BJ (cell line): ENCODE measurements around the gene LUC7L. TPM values are rescaled to one million over a fixed set of nuclear protein-coding genes. Genes with fewer than 3 reads are reported as not detected.

Experiments
- CTCF ChIA-PET: fragments of 350-600 bp; formaldehyde crosslinking; extraction: SDS; loops from one replicate; lab custom pipeline; 2021; ENCODE audit warnings: antibody characterized with exemption, inconsistent platforms; lab: Yijun Ruan, JAX
- POLR2A ChIA-PET: fragments of 300-600 bp; sonication (Branson Sonifier 250); formaldehyde crosslinking; extraction: SDS; loops from one replicate; lab custom pipeline; 2021; ENCODE audit warnings: antibody characterized with exemption; lab: Charles Lee
- DNase-seq: peaks from one replicate; pipeline ENCODE4 v3.0.0-alpha.2; 2011; ENCODE audit warnings: low read depth
- H3K27me3 ChIP-seq: 2 replicates; pipeline ENCODE4 v1.6.0; 2011; ENCODE audit warnings: low read length; ENCODE audit not compliant: control insufficient read depth, insufficient read depth
- H3K36me3 ChIP-seq: 2 replicates; pipeline ENCODE4 v1.5.1; 2011; ENCODE audit warnings: low read length; ENCODE audit not compliant: control insufficient read depth, insufficient read depth
- H3K4me3 ChIP-seq: 2 replicates; pipeline ENCODE4 v1.5.1; 2011; ENCODE audit warnings: low read depth, mild to moderate bottlenecking, control low read depth, low read length
- CTCF ChIP-seq: IDR thresholded peaks from 2 replicates; pipeline ENCODE4 v1.5.1; 2011; ENCODE audit warnings: low read depth, mild to moderate bottlenecking, control low read depth, inconsistent platforms, low read length, moderate library complexity; ENCODE audit not compliant: insufficient read depth
- polyA plus RNA-seq: library from polyadenylated mRNA; depleted of rRNA; stranded (reverse); fragments of >200 nt; gene quantifications from 2 replicates; pipeline ENCODE4 v1.2.3, GENCODE V29; 2011

Gene LUC7L
- polyA plus RNA-seq, 1 experiment, result 23.3 TPM

DNA sequence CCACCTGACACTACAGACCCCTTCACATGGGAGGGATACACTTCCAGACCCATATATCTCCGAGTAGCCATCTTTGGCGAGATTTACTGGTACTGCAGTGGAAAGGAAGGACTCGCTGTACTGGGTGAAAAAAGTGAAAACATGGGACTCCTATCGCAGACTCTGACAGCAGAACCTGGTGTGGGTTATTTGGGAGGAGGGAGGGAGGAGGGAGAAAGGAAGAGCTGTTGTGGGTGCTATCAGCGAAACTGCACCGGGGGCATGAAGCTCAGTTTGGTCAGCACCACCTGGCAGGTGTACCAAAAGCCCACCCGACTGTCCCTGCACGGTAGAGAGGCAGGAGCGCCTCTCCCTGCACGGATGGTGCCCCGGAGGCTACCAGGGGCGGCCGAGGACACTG is 44.0 kb downstream of the LUC7L start:
- CTCF ChIA-PET, result no interaction called here
- Histone ChIP-seq H3K27me3 (no peaks in the 10 kb centered on the region), H3K4me3 (no peak overlapping the region), H3K36me3 (peaks cover 17% of the 10 kb centered on the region)
- POLR2A ChIA-PET, result no interaction called here
- DNase-seq, result no peak
- TF ChIP-seq CTCF, result no peak

DNA sequence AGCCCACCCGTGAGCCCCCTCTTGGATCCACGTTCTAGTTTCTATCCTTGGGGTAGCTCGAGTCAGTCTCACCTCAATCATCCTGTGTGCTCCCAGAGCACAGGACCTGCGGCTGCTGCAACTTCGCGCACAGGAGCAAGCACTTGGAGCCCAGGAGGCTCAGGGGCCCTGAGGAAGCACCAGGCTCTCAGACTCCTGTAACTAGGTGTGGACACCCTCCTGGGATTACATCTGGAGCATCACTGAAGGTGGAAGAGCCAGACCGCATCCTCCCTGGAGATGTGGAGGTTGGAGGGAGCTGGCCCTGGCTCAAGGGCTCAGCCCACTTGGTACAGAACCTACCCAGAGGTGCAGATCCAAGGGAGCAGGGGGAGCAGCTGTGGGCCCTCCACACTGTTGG is 46.2 kb downstream of the LUC7L start:
- DNase-seq, result no peak
- Histone ChIP-seq H3K36me3 (peaks cover 5% of the 10 kb centered on the region), H3K4me3 (no peak overlapping the region), H3K27me3 (peaks cover 5% of the 10 kb centered on the region)
- no peak for TF ChIP-seq CTCF
- ChIA-PET CTCF (interaction anchor here (0.8 to 2.0 kb wide), 2 partner anchors 118 to 179 kb away, joined by 3 to 9 read pairs; no protein-coding TSS in a partner anchor), POLR2A (interaction anchor here (0.6 kb wide), 1 partner anchor 78 kb away, joined by 4 read pairs; no protein-coding TSS in a partner anchor)

GRCh38 chr16:181565-182021 is 47.7 kb downstream of the LUC7L start:
- DNase-seq, result no peak
- H3K36me3 ChIP-seq, result no peaks in the 10 kb centered on the region; the same call in 1 of the 2 replicates
- ChIA-PET POLR2A (no interaction called here), CTCF (interaction anchor here (0.6 to 2.3 kb wide), 20 partner anchors 10 to 181 kb away, joined by 3 to 16 read pairs (median 4); partner anchors contain the start of gene LUC7L)
- peaks cover 10% of the 10 kb centered on the region for H3K27me3 ChIP-seq
- H3K4me3 ChIP-seq, result no peak overlapping the region
- TF ChIP-seq CTCF, result peak; percentile 89

DNA sequence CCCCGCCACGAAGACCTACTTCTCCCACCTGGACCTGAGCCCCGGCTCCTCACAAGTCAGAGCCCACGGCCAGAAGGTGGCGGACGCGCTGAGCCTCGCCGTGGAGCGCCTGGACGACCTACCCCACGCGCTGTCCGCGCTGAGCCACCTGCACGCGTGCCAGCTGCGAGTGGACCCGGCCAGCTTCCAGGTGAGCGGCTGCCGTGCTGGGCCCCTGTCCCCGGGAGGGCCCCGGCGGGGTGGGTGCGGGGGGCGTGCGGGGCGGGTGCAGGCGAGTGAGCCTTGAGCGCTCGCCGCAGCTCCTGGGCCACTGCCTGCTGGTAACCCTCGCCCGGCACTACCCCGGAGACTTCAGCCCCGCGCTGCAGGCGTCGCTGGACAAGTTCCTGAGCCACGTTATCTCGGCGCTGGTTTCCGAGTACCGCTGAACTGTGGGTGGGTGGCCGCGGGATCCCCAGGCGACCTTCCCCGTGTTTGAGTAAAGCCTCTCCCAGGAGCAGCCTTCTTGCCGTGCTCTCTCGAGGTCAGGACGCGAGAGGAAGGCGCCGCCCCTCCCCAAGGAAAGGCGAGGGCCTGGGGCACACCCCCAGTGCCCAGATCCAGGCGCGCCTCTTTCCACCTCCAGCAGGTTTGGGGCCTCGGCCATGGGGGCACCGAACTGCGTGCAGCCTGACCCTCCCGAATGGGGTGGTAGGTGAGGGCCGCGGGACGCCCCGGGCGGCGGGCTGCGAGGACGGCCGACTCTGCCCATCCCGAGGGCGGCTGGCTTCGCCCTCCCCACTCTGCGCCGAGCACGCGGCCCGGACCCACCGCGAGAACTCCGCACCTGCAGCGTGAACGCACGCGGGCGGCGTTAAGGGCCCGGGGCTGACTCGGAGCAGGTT is 48.3 kb downstream of the LUC7L start:
- CTCF ChIA-PET, result interaction anchor here (0.6 to 2.3 kb wide), 34 partner anchors 9 to 182 kb away, joined by 3 to 18 read pairs (median 4); partner anchors contain the start of gene LUC7L

More for the DNA sequence above, 48.3 kb downstream of the LUC7L start:
- H3K4me3 ChIP-seq, result peak overlapping the region; percentile 29
- POLR2A ChIA-PET, result interaction anchor here (0.5 kb wide), 1 partner anchor 65 kb away, joined by 11 read pairs; no protein-coding TSS in a partner anchor
- no peak for DNase-seq
- H3K36me3 ChIP-seq, result no peaks in the 10 kb centered on the region; the same call in 1 of the 2 replicates
- peaks cover 10% of the 10 kb centered on the region for H3K27me3 ChIP-seq
- TF ChIP-seq CTCF, result peak; percentile 34
